ENCODE results near the gene SCP2D1. TPM values are rescaled to one million over a fixed set of nuclear protein-coding genes. Genes with fewer than 3 reads are reported as not detected.

SCP2D1 gene
- total and polyA plus RNA-seq, 10 donors, result not detected

DNA sequence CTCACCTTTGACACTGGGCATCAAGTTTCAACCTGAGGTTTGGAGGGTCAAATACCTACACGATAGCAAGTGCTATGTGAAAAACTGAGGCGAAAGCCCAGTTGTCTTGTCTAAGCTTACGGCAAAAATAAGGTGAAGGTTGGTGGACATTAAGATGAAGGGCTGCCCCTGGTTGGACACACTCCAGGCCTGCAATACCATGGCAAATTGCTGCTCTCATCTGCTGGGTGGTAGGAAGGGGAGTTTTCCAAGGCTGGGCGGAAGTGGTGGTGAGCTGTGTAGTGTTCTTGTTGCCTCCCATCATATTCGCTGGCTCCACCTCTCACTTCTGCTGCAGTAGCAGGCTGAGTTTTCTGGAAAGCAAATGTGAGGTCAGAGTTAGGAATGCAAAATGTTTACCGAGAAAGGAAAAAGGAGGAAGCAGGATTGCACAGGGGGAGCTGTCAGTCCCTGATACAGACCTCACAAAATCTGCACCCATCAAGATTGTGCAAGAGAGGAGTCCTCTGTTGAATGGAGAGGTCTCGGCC, 33.7 kb downstream of the SCP2D1 start:
- Histone ChIP-seq H3K27ac (no peak overlapping the region), H3K36me3 (no peaks in the 10 kb centered on the region), H3K9me3 (no peaks in the 10 kb centered on the region), H3K27me3 (replicated peaks in 1 of 7) (peaks cover 0 to under 1% (median 0%) of the 10 kb centered on the region in 7 donors), H3K4me1 (no peaks in the 10 kb centered on the region), H3K4me3 (no peak overlapping the region)
- 72 to 78% (median 75%) methylated on average over 7 of the region's 7 CpGs for WGBS, 5 donors
- TF ChIP-seq POLR2A (IDR thresholded peaks at IDR 0.05) (no peak), POLR2AphosphoS5 (IDR thresholded peaks at IDR 0.05) (no peak)
- TF ChIP-seq, protein P1, sequence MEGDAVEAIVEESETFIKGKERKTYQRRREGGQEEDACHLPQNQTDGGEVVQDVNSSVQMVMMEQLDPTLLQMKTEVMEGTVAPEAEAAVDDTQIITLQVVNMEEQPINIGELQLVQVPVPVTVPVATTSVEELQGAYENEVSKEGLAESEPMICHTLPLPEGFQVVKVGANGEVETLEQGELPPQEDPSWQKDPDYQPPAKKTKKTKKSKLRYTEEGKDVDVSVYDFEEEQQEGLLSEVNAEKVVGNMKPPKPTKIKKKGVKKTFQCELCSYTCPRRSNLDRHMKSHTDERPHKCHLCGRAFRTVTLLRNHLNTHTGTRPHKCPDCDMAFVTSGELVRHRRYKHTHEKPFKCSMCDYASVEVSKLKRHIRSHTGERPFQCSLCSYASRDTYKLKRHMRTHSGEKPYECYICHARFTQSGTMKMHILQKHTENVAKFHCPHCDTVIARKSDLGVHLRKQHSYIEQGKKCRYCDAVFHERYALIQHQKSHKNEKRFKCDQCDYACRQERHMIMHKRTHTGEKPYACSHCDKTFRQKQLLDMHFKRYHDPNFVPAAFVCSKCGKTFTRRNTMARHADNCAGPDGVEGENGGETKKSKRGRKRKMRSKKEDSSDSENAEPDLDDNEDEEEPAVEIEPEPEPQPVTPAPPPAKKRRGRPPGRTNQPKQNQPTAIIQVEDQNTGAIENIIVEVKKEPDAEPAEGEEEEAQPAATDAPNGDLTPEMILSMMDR (IDR thresholded peaks at IDR 0.05 in 8 of 11, conservative IDR thresholded peaks at IDR 0.05 in 3 of 11), result no peak
- no peak for DNase-seq
- intact Hi-C loops (cut with DNase I; ENCODE audit: low total_unique reads), result no loop called here

DNA sequence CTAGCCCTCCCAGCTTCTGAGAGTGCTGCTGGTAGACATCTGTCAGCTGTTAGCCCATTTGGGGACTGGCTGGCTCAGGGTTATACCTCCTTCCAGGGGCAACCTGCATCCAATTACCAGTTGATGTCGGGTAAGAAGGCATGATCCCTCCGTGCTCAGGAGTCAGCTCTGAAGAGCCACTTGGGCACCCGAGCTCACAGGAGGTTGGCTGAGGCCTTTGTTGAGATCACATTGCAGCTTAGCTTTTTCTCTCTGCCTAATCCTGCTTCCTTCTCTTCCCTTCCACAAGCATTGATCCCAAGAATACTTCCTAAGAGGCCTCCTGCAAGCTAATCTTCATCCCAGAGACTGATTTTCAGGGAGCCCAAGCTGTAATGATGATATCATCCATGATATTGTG, 35.5 kb downstream of the SCP2D1 start:
- Histone ChIP-seq H3K4me1 (no peaks in the 10 kb centered on the region), H3K27me3 (replicated peaks in 1 of 7) (no peaks in the 10 kb centered on the region), H3K27ac (no peak overlapping the region), H3K36me3 (no peaks in the 10 kb centered on the region), H3K4me3 (no peak overlapping the region), H3K9me3 (no peaks in the 10 kb centered on the region)
- TF ChIP-seq POLR2AphosphoS5 (IDR thresholded peaks at IDR 0.05) (no peak), POLR2A (IDR thresholded peaks at IDR 0.05) (no peak)
- TF ChIP-seq, protein P1 (IDR thresholded peaks at IDR 0.05 in 8 of 11, conservative IDR thresholded peaks at IDR 0.05 in 3 of 11), result no peak
- intact Hi-C loops (cut with DNase I; ENCODE audit: low total_unique reads), result no loop called here
- DNase-seq, result no peak
- WGBS, 5 donors, result 67 to 93% (median 85%) methylated on average over 3 of the region's 3 CpGs

DNA sequence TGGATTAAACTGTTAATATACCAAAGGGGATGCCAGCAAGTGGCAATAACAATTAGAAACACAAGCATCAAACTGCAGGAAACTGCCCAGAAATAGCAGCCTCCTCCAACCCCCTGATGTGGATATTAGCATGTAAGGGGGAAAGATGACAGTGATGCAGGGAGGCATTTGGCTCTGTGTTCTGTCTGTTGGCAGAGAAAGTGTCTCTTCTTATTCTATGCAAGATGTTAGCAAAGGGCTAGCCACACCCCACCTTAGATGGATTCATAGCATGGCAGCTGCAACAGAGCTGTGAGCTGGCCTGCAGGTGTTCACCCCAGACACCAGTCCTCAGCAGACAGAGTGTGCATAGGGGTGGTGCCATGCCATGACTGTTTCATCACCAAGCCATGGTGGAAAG, 38.0 kb downstream of the SCP2D1 start:
- Histone ChIP-seq H3K9me3 (no peaks in the 10 kb centered on the region), H3K4me1 (no peaks in the 10 kb centered on the region), H3K27me3 (replicated peaks in 1 of 7) (no peaks in the 10 kb centered on the region), H3K27ac (no peak overlapping the region), H3K4me3 (no peak overlapping the region), H3K36me3 (no peaks in the 10 kb centered on the region)
- intact Hi-C loops (cut with DNase I; ENCODE audit: low total_unique reads), result no loop called here
- DNase-seq, result no peak
- TF ChIP-seq POLR2A (IDR thresholded peaks at IDR 0.05) (no peak), POLR2AphosphoS5 (IDR thresholded peaks at IDR 0.05) (no peak)
- TF ChIP-seq, protein P1 (IDR thresholded peaks at IDR 0.05 in 8 of 11, conservative IDR thresholded peaks at IDR 0.05 in 3 of 11), result no peak

DNA sequence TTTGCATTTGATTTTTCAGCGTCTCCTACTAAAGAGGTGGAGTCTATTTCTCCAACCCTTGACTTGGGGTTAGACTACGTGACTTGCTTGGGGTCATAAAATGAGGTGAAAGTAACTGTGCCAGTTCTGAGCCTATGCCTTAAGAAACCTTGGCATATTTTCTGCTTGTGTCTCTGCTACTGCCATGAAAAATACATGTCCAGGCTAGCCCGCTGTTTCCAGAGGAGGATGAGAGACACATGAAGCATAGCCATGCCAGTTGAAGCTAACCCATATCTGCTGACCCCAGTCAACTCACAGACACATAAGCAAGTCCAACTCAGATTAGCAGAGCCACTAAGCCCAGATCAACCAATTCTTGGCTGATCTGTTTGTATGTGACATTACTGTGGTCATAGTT, 38.7 kb downstream of the SCP2D1 start:
- no peaks in the 10 kb centered on the region for H3K4me1 ChIP-seq
- no peaks in the 10 kb centered on the region for H3K27me3 ChIP-seq (replicated peaks in 1 of 7)
- no peaks in the 10 kb centered on the region for H3K9me3 ChIP-seq
- WGBS, 5 donors, result 88 to 91% (median 90%) methylated on average over 3 of the region's 3 CpGs
- TF ChIP-seq POLR2AphosphoS5 (IDR thresholded peaks at IDR 0.05) (no peak), POLR2A (IDR thresholded peaks at IDR 0.05) (no peak)
- TF ChIP-seq, protein P1 (IDR thresholded peaks at IDR 0.05 in 8 of 11, conservative IDR thresholded peaks at IDR 0.05 in 3 of 11), result no peak
- H3K27ac ChIP-seq, result no peak overlapping the region
- no peak overlapping the region for H3K4me3 ChIP-seq
- no peaks in the 10 kb centered on the region for H3K36me3 ChIP-seq
- intact Hi-C loops (cut with DNase I; ENCODE audit: low total_unique reads), result no loop called here
- no peak for DNase-seq

Data from spleen (tissue), 11 donors.